Endodermal cell (in vitro differentiated cells): ENCODE results near the gene RPGR. TPM values are rescaled to one million over a fixed set of nuclear protein-coding genes. Genes with fewer than 3 reads are reported as not detected.

Source experiments
- DNase-seq: peaks from one replicate; pipeline ENCODE4 v3.0.0-alpha.2; 2017
- H3K27ac ChIP-seq: 2 replicates; pipeline ENCODE4 v1.5.1; 2013; ENCODE audit warnings: mild to moderate bottlenecking, low read depth, low read length, moderate library complexity
- H3K27me3 ChIP-seq: 2 replicates; pipeline ENCODE4 v1.6.1; 2013; ENCODE audit warnings: mild to moderate bottlenecking, low read length, moderate library complexity; ENCODE audit not compliant: insufficient read depth, control insufficient read depth, poor library complexity, severe bottlenecking
- H3K36me3 ChIP-seq: 2 replicates; pipeline ENCODE4 v1.7.0; 2013; ENCODE audit warnings: mild to moderate bottlenecking, low read length, moderate library complexity; ENCODE audit not compliant: control insufficient read depth, insufficient read depth
- H3K4me1 ChIP-seq: one replicate; pipeline ENCODE4 v1.7.0; 2013; ENCODE audit warnings: low read length; ENCODE audit not compliant: control insufficient read depth, insufficient read depth
- H3K4me3 ChIP-seq: 2 replicates; pipeline ENCODE4 v1.5.1; 2013; ENCODE audit warnings: mild to moderate bottlenecking, low read length, moderate library complexity
- H3K9ac ChIP-seq: 2 replicates; pipeline ENCODE4 v1.6.1; 2013; ENCODE audit warnings: mild to moderate bottlenecking, low read length, moderate library complexity; ENCODE audit not compliant: poor library complexity, severe bottlenecking; ENCODE audit errors: extremely low read depth
- H3K9me3 ChIP-seq: 2 replicates; pipeline ENCODE4 v1.6.1; 2013; ENCODE audit warnings: mild to moderate bottlenecking, low read length, moderate library complexity; ENCODE audit not compliant: control insufficient read depth
- H3K27ac Mint-ChIP-seq: 2 replicates; pipeline ENCODE4 v1.8.0; 2020; ENCODE audit warnings: mixed read lengths
- H3K27me3 Mint-ChIP-seq: 2 replicates; pipeline ENCODE4 v1.8.0; 2021; ENCODE audit warnings: mild to moderate bottlenecking, mixed read lengths; ENCODE audit not compliant: insufficient read depth
- H3K36me3 Mint-ChIP-seq: 2 replicates; pipeline ENCODE4 v1.8.0; 2020; ENCODE audit warnings: low read depth, mixed read lengths
- H3K4me1 Mint-ChIP-seq: 2 replicates; pipeline ENCODE4 v1.8.0; 2020; ENCODE audit warnings: mixed read lengths
- H3K4me3 Mint-ChIP-seq: 2 replicates; pipeline ENCODE4 v1.8.0; 2020; ENCODE audit warnings: mild to moderate bottlenecking, moderate library complexity, mixed read lengths
- H3K9me3 Mint-ChIP-seq: 2 replicates; pipeline ENCODE4 v1.8.0; 2020; ENCODE audit warnings: mild to moderate bottlenecking, mixed read lengths
- CTCF ChIP-seq: fragments of 200-600 bp; sonication (generic); conservative IDR thresholded peaks from 2 replicates; pipeline ENCODE4 v1.5.0; 2021; ENCODE audit warnings: antibody characterized with exemption, mild to moderate bottlenecking
- WGBS, 2 experiments: methylation state at CpG; one replicate each; pipeline versions ENCODE4 v1.1.5 to v1.1.7; 2013; ENCODE audit warnings: missing lambda C conversion rate in 2 of 2, mixed read lengths in 1 of 2; ENCODE audit not compliant: insufficient coverage in 1 of 2, insufficient read length in 1 of 2; 5-methylcytosine and 5-hydroxymethylcytosine counted together
- total RNA-seq, 2 donors: library from RNA; stranded (reverse); fragmentation: NEBNext Ultra II Directional in 1 of 2; extraction: Animal tissue kit (Norgen Biotek cat#: 25700) in 1 of 2; gene quantifications; 2 replicates in 1 of 2; 3 replicates in 1 of 2; pipeline ENCODE4 v1.2.1, GENCODE V29; 2021

RPGR gene
- total RNA-seq, 2 donors from 2014 or later = 12.3 to 20.5 TPM

GRCh38 chrX:38341442-38341841 is 14.1 kb upstream of the RPGR start:
- Histone ChIP-seq H3K27ac (no peak overlapping the region), H3K4me1 (no peaks in the 10 kb centered on the region), H3K36me3 (no peaks in the 10 kb centered on the region), H3K9me3 (no peaks in the 10 kb centered on the region), H3K4me3 (no peak overlapping the region), H3K9ac (no peak overlapping the region), H3K27me3 (no peaks in the 10 kb centered on the region)
- no peak overlapping the region for H3K27ac Mint-ChIP-seq
- peaks cover 5% of the 10 kb centered on the region for H3K4me1 Mint-ChIP-seq
- peaks cover 40% of the 10 kb centered on the region for H3K9me3 Mint-ChIP-seq
- no peak for DNase-seq
- H3K36me3 Mint-ChIP-seq = no peaks in the 10 kb centered on the region
- WGBS, 2 experiments = 94 to 97% methylated on average over 2 of the region's 3 CpGs
- no peaks in the 10 kb centered on the region for H3K27me3 Mint-ChIP-seq
- no peak for TF ChIP-seq CTCF
- no peak overlapping the region for H3K4me3 Mint-ChIP-seq

- H3K9me3 Mint-ChIP-seq = peaks cover 47% of the 10 kb centered on the region
- H3K36me3 Mint-ChIP-seq = no peaks in the 10 kb centered on the region
Measured at GRCh38 chrX:38336538-38337240, 9.4 kb upstream of the RPGR start.

GRCh38 chrX:38335382-38335781 is 8.1 kb upstream of the RPGR start:
- Mint-ChIP-seq H3K4me3 (no peak overlapping the region), H3K9me3 (peaks cover 44% of the 10 kb centered on the region), H3K36me3 (no peaks in the 10 kb centered on the region), H3K27ac (no peak overlapping the region), H3K27me3 (no peaks in the 10 kb centered on the region), H3K4me1 (peaks cover 5% of the 10 kb centered on the region)
- no peak overlapping the region for H3K9ac ChIP-seq
- no peaks in the 10 kb centered on the region for H3K27me3 ChIP-seq
- TF ChIP-seq CTCF = no peak
- no peaks in the 10 kb centered on the region for H3K36me3 ChIP-seq
- H3K4me3 ChIP-seq = no peak overlapping the region
- no peaks in the 10 kb centered on the region for H3K4me1 ChIP-seq
- no peaks in the 10 kb centered on the region for H3K9me3 ChIP-seq
- H3K27ac ChIP-seq = no peak overlapping the region
- DNase-seq = no peak

More at GRCh38 chrX:38336538-38337240, 9.4 kb upstream of the RPGR start:
- Histone ChIP-seq H3K9me3 (no peaks in the 10 kb centered on the region), H3K27ac (no peak overlapping the region), H3K4me1 (no peaks in the 10 kb centered on the region), H3K4me3 (no peak overlapping the region), H3K9ac (no peak overlapping the region), H3K27me3 (no peaks in the 10 kb centered on the region), H3K36me3 (no peaks in the 10 kb centered on the region)
- TF ChIP-seq CTCF = no peak
- 97% methylated on average over 5 of the region's 5 CpGs; no CpG with 5 or more reads in 1 of the 2 experiments for WGBS, 2 experiments
- DNase-seq = no peak
- Mint-ChIP-seq H3K27ac (no peak overlapping the region), H3K27me3 (no peaks in the 10 kb centered on the region), H3K4me3 (no peak overlapping the region), H3K4me1 (peaks cover 5% of the 10 kb centered on the region)
